ENCODE results near the gene ABTB1.
"Not testable (repeated sequence)": the region's sequence is repeated elsewhere in the genome, so short reads cannot be mapped to it uniquely, and the experiment has no call there.

The ABTB1 gene

DNA sequence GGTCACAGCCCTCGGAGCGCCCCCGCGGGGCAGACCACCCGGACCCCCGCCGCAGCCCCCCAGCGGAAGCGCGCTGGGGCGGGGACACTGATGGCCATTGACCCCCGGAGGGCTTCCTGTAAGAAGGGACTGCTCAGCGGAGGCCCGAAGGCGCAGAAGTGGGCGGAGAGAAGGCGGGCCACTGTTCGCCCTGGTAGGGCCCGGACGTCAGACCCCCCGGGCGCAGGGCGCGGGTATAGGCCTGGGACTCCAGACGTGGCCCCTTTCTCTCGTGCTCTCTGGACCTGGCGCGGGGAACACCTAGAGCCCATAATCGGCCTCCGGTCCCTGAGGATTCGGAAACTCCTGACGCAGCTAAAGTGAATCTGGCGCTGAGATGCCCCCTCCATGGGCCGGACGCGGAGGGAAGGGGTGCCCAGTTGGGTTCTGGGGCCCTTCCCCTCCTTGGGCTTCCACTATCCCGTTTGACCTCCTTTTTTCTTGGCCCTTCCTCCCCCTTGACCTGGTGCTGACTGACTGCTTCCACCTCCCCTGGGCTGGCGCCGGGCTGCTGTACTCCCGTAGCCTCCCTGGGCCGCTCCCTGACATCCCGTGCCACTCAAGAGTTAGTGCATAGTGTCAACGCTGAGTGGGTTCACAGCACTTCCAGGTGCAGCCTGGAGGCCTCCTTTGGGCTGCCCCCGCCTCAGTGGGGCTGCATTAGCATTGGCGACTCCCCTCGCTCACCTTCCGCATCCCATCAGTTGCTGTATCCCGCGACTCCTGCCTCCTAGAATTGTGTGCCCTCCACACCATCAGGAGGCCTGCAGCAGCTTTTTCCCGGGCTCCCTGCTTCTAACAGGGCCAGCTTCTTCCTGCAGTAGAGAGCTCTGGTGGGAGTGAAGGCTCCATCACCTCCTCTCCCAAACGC lies 694 bp downstream of the ABTB1 start:
- DNase-seq: no peak

DNA sequence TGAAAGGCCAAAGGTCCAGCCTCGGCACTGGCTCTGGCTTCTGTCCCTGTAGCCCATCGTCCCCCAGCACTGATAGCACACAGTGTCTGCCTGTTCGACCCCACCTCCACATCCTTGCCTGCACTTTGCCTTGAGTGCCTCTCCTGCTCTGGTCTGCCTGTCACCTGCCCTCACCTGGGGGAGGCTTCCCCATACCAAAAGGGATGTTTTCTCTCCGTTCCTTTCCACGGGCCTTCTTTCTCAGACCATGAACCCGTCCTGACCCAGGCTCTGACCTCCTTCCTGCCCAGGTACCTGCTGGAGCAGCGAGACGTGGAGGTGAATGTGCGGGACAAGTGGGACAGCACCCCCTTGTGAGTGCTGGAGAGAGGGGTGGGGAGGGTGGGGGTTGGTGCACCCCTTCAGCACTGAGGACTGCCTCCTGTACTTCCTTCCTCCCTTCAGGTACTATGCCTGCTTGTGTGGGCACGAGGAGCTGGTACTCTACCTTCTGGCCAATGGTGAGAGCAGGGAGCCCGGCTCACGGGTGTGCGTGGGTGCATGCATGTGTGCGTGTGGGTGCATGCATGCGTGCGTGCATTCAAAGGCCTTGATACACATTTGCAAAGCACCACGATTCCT lies 1.5 kb downstream of the ABTB1 start:
- no peak for DNase-seq

DNA sequence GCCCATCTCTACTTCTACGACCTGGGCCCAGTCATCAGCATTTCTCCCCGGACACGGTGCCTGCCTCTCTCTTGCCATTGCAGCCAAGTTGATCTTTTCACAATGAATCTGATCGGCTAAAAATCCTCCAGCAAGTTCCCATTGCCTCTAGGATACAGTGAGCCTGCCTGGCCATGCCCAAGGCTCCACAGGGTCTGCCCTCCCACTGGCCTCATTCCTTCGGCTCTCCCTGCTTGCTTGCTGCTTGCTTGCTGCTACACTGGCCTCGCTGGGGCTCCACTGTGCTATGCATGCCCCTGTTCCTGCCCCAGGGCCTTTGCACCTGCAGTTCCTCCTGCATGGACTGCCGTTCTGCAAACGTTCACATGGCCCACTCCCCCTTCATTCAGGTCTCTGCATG lies 2.0 kb downstream of the ABTB1 start:
- DNase-seq: no peak

DNA sequence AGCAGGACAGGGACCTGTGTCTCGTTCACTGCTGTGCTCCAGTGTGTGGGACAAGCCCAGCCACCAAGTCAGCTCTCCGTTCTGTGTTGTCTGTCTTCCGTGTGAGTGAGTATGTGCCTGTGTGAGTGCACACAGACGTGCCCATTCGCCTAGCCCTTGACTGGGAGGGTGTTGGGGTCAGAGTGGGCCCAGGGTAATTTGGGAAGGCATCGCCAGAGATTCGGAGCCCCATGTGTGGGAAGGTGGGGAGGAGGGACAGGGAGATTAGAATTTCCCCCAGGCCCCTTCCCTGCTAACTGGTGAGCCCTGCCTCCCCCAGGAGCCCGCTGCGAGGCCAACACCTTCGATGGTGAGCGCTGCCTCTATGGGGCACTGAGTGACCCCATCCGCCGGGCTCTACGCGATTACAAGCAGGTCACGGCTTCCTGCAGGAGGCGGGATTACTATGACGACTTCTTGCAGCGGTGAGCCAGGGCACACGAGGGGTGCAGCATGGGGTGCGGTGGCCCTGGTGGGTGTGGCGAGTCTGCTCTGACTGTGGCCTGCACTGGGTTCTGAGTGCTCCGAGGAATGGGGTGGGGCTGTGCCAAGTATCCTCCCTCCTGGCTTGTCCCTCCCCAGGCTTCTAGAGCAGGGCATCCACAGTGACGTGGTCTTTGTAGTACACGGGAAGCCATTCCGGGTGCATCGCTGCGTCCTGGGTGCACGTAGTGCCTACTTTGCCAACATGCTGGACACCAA lies 3.1 kb downstream of the ABTB1 start:
- no peak for DNase-seq

DNA sequence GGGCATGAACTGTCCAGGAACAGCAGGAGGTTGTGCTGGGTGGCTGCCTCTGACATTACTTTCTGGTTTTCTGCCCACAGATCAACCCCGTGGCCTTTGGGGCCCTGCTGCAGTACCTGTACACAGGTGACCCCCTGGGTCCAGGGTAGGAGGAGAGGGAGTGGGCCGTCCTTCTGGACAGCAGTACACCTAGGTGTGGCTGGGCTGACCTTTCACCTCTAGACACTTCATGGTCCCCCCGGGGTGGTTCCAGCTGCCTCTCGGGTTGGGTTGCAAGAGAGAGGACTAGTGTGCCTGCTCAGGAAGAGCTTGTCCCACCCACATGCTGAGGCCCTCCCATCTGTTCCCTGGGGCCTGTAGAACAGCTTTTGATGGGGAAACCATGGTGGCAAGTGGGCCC lies 3.7 kb downstream of the ABTB1 start:
- DNase-seq: no peak

DNA sequence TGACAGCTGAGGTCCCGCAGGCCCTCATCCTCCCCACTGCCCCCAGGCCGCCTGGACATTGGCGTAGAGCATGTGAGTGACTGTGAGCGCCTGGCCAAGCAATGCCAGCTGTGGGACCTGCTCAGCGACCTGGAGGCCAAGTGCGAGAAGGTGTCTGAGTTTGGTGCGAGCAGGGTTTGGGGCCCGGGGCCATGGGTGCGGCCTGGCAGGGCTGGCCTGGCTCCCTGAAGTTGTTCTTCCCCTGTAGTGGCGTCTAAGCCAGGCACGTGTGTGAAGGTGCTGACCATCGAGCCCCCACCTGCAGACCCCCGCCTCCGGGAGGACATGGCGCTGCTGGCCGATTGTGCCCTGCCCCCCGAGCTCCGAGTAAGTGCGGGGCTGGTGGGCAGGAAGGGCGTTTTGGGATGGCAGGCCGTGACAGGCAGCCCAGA lies 4.2 kb downstream of the ABTB1 start:
- no peak for DNase-seq

DNA sequence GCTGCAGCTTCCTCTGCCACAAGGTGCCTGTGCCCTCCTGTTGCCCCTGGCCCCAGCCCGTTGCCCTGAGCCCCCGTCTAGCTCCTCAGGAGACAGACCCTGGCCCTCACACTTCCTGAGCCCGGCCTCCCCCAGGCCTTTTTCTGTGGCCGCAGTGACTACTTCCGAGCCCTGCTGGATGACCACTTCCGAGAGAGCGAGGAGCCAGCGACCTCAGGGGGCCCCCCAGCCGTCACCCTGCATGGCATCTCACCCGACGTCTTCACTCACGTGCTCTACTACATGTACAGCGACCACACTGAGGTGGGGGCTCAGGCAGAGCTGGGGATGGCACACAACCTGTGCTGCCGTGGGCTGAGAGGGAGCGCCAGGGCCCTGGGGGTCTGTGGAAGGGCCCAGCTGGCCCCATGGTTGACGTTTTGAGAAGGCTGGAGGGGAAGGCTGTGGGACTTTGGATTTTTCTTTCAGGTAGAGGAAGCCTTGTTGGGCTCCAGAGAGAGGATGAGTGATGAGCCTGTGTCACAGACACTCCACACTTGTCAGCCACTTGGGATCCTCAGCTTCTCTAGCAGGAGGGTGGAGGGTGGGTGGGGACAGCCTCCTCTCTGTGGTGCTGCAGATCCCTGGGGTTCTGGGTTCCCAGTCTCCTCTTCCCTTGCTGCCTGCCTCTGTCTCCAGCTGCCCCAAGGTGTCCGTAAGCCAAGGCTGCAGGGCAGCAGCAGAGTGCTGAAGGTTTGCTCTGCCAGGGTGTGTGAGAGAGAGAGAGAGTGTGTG lies 5.0 kb downstream of the ABTB1 start:
- DNase-seq: no peak

DNA sequence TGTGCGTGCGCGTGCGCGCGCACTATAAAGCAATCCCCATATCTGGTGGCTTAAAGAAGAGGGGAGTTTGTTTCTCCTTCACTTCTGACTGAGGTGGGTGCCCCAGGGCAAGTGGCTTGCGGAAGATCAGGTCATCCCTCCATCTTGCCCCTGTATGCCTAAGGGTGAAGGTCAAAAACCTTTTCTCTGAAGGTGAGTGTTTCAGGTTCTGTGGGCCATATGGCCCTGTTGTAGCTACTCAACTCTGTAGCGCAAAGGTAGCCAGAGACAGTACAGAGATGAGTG lies 5.5 kb downstream of the ABTB1 start:
- no peak for DNase-seq

DNA sequence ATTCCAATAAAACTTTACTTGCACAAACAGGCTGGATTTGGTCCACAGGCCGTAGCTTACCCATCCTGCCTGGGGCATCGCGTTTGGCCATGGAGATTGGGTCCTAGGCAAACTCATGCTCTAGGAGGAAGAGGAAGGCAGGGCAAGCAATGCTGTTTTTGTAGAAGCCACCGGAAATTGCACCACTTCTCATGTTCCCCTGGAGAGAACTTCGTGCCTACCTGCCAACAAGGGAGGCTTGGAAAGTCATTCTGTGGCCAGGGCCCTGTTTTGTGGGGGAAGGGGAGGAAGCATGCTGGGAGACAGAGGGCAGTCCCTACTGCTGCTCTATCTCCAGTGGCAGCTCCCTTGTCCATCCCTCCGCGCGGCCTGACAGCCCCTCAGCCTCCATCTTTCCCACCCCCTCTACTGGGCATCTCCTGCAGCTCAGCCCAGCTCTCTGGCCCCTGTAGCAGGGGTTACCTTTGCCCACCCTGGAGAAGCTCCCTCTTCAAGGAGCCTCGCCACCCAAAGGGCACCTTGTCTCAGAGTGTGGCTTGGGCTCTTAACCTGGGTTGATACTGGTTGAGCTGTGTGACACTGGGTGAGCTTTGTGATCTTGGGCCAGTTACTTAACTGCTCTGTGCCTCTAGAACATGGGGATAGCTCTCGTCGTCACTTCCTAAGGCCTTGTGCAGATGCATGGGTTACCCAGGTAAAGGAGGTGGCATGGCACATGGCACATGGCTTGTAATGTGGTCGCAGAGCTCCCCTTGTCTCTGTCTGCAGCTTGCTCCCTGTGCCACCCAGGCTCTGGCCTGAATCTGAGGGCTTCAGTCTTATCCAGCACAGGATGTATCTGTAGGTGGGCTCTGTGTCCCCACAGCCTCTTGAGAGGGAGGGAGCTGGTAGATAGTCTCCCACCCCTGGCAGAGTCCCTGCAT lies 6.1 kb downstream of the ABTB1 start:
- DNase-seq: no peak

DNA sequence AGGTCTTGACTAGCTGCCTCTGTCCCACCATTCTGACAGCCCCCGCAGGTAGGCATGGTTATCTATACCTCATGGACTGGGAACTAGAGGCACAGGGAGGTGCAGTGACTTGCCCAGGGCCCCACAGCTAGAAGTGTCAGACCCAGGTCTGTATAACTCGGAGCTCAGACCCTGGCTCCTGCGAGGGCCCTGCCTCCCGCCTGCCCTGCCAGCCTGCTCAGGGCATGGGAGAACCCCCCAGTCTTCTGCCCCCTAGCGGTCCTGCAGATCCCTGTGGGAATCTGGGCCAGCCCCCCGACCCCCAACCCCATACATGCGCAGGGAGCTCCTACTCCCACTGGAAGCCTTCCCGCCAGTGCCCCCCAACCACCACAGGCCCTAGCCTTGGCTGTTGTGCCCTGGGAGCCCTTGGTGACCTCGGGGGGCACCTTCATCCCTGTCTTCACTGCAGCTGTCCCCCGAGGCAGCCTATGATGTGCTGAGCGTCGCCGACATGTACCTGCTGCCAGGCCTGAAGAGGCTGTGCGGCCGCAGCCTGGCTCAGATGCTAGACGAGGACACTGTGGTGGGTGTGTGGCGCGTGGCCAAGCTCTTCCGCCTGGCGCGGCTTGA lies 6.9 kb downstream of the ABTB1 start:
- no peak for DNase-seq

DNA sequence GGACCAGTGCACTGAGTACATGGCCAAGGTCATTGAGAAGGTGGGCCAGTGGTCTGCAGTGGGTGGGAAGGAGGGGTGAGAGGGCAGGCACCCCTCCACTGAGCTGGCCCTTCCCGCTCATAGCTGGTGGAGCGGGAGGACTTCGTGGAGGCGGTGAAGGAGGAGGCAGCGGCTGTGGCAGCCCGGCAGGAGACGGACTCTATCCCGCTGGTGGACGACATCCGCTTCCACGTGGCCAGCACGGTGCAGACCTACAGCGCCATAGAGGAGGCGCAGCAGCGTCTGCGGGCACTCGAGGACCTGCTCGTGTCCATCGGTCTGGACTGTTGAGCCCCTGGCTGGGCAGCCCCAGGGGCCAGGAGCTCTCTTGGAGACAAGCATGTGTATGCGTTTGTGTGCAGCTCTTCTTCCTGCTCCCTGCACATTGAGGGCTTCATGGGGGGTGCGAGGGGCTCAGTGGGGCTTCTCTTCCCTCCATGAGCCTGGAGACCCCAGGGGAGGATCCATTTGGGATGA lies 7.5 kb downstream of the ABTB1 start:
- no peak for DNase-seq

DNA sequence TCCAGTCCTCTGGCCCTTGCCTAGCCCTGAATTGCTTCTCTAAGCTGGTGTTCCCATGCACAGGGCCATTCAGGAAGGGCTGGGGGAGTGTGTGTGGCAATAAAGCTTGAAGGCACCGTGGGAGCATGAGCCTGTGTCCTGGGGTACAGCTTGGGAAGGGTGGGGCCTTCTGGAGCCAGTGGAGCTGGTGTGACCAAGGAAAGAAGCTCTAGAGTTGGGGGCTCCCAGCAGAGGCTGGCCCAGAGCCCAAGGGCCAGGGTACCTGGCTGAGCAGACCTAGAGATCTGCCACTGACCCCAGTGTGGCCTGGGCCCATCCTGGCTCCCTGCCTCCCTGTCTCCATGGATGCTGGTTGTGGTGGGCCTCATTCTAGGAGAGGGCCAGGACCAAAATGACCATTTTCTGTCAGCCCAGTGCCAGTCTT lies 8.1 kb downstream of the ABTB1 start:
- DNase-seq: no peak

DNA sequence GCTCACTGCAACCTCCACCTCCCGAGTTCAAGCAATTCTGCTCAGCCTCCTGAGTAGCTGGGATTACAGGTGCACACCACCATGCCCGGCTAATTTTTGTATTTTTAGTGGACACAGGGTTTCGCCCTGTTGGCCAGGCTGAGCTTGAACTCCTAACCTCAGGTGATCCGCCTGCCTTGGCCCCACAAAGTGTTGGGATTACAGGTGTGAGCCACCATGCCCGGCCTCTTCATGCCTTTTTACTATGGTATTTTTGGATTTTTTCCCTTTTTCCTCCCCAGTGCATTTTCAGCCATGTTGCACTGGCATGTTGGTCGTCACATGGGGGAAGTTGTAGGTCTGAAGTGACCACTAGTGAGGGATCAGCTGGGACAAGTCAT lies 9.4 kb downstream of the ABTB1 start:
- not testable (repeated sequence) for DNase-seq

DNA sequence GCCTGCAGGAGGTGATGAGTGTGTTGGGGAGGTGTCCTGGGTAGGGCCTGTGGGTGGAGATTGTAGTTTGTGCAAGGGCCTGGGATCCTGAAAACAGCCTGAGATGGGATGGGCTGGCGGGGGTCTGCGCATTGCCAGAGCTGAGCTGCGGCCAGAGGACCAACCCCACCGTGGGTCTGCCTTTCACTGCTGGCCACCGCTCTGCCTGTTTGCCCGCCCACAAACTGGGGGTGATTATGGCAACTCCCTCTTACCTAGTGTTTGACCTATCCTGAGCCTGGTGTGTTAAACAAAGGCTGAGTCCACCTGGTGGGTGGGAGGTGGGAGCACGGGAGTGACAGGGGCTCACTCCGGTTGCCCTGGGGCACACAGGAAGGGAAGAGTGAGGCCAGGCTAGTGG lies 9.8 kb downstream of the ABTB1 start:
- DNase-seq: no peak

DNA sequence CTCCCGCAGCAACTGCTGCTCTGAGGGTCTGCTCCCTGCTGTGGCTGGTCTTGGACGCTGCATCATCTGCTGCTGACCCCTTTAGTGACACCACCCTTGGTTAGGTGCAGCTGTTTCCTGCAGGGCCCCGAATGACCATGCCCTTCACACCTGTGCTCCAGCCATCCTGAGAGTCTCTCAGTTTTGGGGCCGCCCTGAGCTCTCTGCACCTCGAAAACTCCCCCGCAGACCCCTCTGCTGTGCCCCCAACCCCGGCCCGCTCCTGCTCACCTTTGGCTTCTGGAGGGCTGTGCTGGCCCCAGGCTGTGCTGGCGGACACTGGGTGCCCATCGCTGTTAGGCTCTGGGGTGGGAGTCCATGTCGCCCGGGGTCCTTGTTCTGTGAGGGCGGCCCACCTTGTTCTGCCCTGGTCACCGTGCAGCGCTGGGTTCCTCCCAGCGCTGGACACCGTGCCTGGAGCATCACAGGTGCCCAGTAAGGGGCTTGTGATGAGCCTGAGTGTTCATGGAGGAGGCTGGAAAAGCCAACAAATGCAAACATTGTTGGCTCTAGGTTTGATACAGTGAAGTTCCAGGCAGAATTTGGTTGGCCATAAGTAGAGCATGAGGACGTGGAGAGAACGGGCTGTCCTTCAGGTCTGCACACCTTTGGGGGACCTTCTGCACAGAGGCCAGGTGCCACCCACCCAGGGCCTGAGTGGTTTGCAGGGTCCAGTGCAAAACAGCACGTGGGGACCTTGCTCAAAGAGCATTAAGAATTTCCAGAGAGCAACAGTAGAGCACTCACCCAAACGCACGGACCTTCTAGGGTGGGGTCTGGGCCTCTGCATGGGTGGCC lies 12.3 kb downstream of the ABTB1 start:
- no peak for DNase-seq

DNA sequence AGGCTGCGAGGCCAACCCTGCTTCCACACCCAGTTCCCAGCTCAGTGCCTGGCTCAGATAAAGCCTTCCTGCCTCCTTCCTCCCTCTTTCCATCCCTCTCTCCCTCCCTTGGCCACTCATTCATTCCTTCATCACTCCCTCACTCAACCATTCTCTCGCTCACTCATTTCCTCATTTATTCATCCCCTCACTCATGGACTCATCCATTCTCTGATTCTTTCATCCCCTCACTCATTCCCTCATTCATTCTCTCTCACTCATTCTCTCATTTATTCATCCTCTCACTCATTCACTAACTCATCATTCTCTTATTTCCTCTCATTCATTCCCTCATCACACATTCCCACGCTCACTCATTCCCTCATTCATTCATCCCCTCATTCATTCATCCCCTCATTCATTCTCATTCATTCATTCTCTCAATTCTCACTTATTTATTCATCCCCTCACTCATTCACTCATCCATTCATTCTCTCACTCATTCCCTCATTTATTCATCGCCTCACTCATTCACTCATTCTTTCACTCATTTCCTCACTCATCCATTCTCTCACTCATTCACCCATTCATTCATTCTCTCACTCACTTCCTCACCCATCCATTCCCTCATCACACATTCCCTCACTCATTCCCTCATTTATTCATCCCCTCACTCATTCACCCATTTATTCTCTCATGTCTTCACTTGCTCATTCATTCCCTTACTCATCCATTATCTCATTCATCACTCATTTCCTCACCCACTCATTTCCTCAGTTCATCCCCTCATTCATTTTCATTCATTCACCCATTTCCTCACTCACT lies 13.2 kb downstream of the ABTB1 start:
- DNase-seq: no peak

DNA sequence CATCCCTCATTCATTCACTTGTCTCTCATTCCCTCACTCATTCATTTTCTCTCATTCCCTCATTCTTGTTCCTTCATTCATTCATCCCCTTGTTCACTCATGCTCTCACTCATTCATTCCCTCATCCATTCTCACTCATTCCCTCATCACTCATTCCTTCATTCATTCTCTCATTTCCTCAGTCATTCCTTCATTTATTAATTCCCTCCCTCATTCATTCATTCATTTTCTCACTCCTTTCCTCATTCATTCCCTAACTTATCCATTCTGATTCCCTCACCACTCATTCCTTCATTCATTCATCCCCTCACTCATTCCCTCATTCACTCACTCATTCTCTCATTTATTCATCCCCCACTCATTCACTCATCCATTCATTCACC lies 13.8 kb downstream of the ABTB1 start:
- DNase-seq: no peak

DNA sequence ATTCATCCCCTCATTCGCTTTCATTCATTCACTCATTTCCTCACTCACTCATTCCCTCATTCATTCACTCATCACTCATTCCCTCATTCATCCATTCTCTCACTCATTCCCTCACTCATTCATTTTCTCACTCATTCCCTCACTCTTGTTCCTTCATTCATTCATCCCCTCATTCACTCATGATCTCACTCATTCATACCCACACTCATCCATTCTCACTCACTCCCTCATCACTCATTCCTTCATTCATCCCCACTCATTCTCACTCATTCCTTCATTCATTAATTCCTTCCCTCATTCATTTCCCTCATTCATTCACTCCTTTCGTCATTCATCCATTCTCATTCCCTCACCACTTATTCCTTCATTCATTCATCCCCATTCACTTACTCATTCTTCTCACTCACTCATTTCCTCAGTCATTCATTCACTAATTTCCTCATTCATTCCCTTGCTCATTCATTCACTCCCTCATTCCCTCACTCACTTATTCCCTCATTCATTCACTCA lies 14.5 kb downstream of the ABTB1 start:
- no peak for DNase-seq

DNA sequence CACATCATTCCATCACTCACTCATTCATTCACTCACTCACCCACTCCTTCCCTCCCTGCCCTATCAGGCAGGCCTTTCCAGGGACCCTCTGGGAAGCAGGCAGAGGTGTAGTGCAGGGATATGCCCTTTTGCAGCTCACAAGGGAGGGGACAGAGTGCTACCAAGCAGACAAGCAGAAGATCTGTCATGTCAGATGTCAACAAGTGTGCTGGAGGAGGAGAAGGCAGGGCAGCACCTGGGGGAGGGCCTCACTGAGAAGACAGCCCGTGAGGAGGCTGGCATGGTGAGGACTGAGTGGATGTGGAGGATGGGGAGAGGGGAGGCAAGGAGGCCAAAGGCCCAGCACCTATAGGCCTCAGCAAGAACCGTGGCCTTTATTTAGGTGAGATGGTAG lies 15.3 kb downstream of the ABTB1 start:
- DNase-seq: no peak

All from amniotic stem cell (primary cell).